HS-27A (cell line): ENCODE data around the gene GAS2L2.

Source experiments
- DNase-seq: peaks from one replicate; pipeline ENCODE4 v3.0.0-alpha.2; 2012; ENCODE audit warnings: low read depth, missing footprints

Gene GAS2L2

GRCh38 chr17:35752945-35753764, at the start of gene GAS2L2:
TSS of gene GAS2L2 (minus strand) at chr17:35753239. CDS start at chr17:35752850, 389 bp downstream.
- no peak for DNase-seq

GRCh38 chr17:35801583-35802224, 48.7 kb upstream of the GAS2L2 start:
- no peak for DNase-seq

GRCh38 chr17:35799942-35800341, 46.9 kb upstream of the GAS2L2 start:
- DNase-seq = no peak

- no peak for DNase-seq
These were observed 44.9 kb upstream of the GAS2L2 start for GRCh38 chr17:35797918-35798317.

GRCh38 chr17:35797370-35797769, 44.3 kb upstream of the GAS2L2 start:
- DNase-seq = no peak

- DNase-seq = no peak
These were observed 43.9 kb upstream of the GAS2L2 start for GRCh38 chr17:35796942-35797341.

- DNase-seq = no peak
These were observed 42.8 kb upstream of the GAS2L2 start for GRCh38 chr17:35795871-35796265.

- DNase-seq = no peak
These were observed 42.2 kb upstream of the GAS2L2 start, which contains the start of gene MMP28 for GRCh38 chr17:35795007-35795870. TSS of gene MMP28 (minus strand) at chr17:35795641. CDS start at chr17:35795377, 264 bp downstream.

- DNase-seq = no peak
These were observed 40.2 kb upstream of the GAS2L2 start for GRCh38 chr17:35793257-35793656.

- no peak for DNase-seq
These were observed 38.8 kb upstream of the GAS2L2 start for GRCh38 chr17:35791681-35792350.

GRCh38 chr17:35790841-35791240, 37.8 kb upstream of the GAS2L2 start:
- DNase-seq = no peak

- no peak for DNase-seq
These were observed 35.7 kb upstream of the GAS2L2 start for GRCh38 chr17:35788477-35789368.

GRCh38 chr17:35786941-35787432, 33.9 kb upstream of the GAS2L2 start:
- DNase-seq = no peak

- no peak for DNase-seq
These were observed 31.9 kb upstream of the GAS2L2 start for GRCh38 chr17:35784895-35785294.

- DNase-seq = no peak
These were observed 27.9 kb upstream of the GAS2L2 start for GRCh38 chr17:35780950-35781349.

- DNase-seq = no peak
These were observed 25.7 kb upstream of the GAS2L2 start for GRCh38 chr17:35778641-35779196.

GRCh38 chr17:35775583-35775982, 22.5 kb upstream of the GAS2L2 start:
- DNase-seq = no peak

GRCh38 chr17:35775039-35775438, 22.0 kb upstream of the GAS2L2 start:
- no peak for DNase-seq

- DNase-seq = no peak
These were observed 21.5 kb upstream of the GAS2L2 start for GRCh38 chr17:35774499-35774898.

GRCh38 chr17:35773679-35774425, 20.8 kb upstream of the GAS2L2 start:
- DNase-seq = no peak
